ENCODE results near the gene CEP350. TPM values are rescaled to one million over a fixed set of nuclear protein-coding genes. Genes with fewer than 3 reads are reported as not detected.
"Not testable (repeated sequence)": the region's sequence is repeated elsewhere in the genome, so short reads cannot be mapped to it uniquely, and the experiment has no call there.

CEP350 gene
- total RNA-seq, 1 experiment from 2014 or later = 27.6 TPM

- TF ChIP-seq TCF7L2 (IDR thresholded peaks at IDR 0.05; ENCODE audit: borderline replicate concordance, extremely low read depth, insufficient read depth, insufficient read length) = no peak
- TF ChIP-seq ZFX (IDR thresholded peaks at IDR 0.05) = no peak
- TF ChIP-seq, protein P1, sequence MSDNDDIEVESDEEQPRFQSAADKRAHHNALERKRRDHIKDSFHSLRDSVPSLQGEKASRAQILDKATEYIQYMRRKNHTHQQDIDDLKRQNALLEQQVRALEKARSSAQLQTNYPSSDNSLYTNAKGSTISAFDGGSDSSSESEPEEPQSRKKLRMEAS (IDR thresholded peaks at IDR 0.05) = no peak
- TF ChIP-seq CTCF (IDR thresholded peaks at IDR 0.05 in 2 of 3, conservative IDR thresholded peaks at IDR 0.05 in 1 of 3; ENCODE audit: borderline replicate concordance in 1 of 3, insufficient read depth in 1 of 3, low read depth in 2 of 3, low read length in 2 of 3) = no peak
- no peak for TF ChIP-seq ZNF274 (IDR thresholded peaks at IDR 0.05; ENCODE audit: low read depth, low read length)
- TF ChIP-seq, protein P2, sequence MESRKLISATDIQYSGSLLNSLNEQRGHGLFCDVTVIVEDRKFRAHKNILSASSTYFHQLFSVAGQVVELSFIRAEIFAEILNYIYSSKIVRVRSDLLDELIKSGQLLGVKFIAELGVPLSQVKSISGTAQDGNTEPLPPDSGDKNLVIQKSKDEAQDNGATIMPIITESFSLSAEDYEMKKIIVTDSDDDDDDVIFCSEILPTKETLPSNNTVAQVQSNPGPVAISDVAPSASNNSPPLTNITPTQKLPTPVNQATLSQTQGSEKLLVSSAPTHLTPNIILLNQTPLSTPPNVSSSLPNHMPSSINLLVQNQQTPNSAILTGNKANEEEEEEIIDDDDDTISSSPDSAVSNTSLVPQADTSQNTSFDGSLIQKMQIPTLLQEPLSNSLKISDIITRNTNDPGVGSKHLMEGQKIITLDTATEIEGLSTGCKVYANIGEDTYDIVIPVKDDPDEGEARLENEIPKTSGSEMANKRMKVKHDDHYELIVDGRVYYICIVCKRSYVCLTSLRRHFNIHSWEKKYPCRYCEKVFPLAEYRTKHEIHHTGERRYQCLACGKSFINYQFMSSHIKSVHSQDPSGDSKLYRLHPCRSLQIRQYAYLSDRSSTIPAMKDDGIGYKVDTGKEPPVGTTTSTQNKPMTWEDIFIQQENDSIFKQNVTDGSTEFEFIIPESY (IDR thresholded peaks at IDR 0.05; ENCODE audit: extremely low read depth, insufficient replicate concordance, low read length) = no peak
Measured at GRCh38 chr1:179958359-179958758, 3.7 kb downstream of the CEP350 start (continued).

- CTCF ChIA-PET; H3K4me1 ChIP-seq (ENCODE audit: control insufficient read depth in 1 of 2, insufficient read depth in 2 of 2, low read length in 2 of 2); RAD21 ChIA-PET (ENCODE audit: low non-redundant PET in 1 of 2, low total read pairs in 2 of 2, uncharacterized antibody in 2 of 2, unreplicated experiment in 2 of 2); H3K27ac ChIP-seq (ENCODE audit: low read depth, low read length); H4K20me1 ChIP-seq (ENCODE audit: insufficient read depth); H3K9me2 ChIP-seq (ENCODE audit: insufficient read depth); H2AFZ ChIP-seq (ENCODE audit: low read depth, low read length, poor library complexity, severe bottlenecking); H3K4me3 ChIP-seq (replicated peaks in 1 of 2; ENCODE audit: low read depth in 1 of 2, low read length in 2 of 2); BruUV-seq (replicated peaks); H3K27me3 ChIP-seq (ENCODE audit: insufficient read depth, low read length); H3K9me3 ChIP-seq (ENCODE audit: control insufficient read depth in 1 of 2, insufficient read depth in 1 of 2, low read depth in 1 of 2, low read length in 2 of 2); POLR2A ChIA-PET; H3K4me2 ChIP-seq (ENCODE audit: low read length); DNase-seq (ENCODE audit: low read depth, low spot score); ATAC-seq; H3K9ac ChIP-seq (ENCODE audit: low read length); H3K36me3 ChIP-seq (ENCODE audit: control insufficient read depth in 1 of 2, insufficient read depth in 2 of 2, low read length in 2 of 2); intact Hi-C loops (cut with micrococcal nuclease): not testable (repeated sequence)
- peaks cover 79% of the 10 kb centered on the region for H3K79me2 ChIP-seq (ENCODE audit: insufficient read depth, low read length)
Measured at GRCh38 chr1:179962168-179962567, 7.6 kb downstream of the CEP350 start.

Data from HCT116 (cell line).